GM20431 (cell line): ENCODE results near the gene CD99L2.

Experiments used
- in situ Hi-C: fragments of 300-500 bp; cut with MseI, MboI; formaldehyde crosslinking; loops from one replicate; pipeline ENCODE4 v1.15.0; 2020; ENCODE audit warnings: low sequenced_read_pairs; ENCODE audit not compliant: unreplicated experiment

Gene CD99L2

GRCh38 chrX:150767475-150768131 lies 130.9 kb downstream of the CD99L2 start:
- in situ Hi-C loops, result no loop called here

GRCh38 chrX:150767045-150767395 lies 131.4 kb downstream of the CD99L2 start:
- in situ Hi-C loops, result no loop called here

- in situ Hi-C loops, result no loop called here
These were observed 132.0 kb downstream of the CD99L2 start for GRCh38 chrX:150766351-150767044.

GRCh38 chrX:150765782-150766350 lies 132.6 kb downstream of the CD99L2 start:
- in situ Hi-C loops, result no loop called here

- in situ Hi-C loops, result no loop called here
These were observed 133.2 kb downstream of the CD99L2 start for GRCh38 chrX:150765237-150765636.

- in situ Hi-C loops, result no loop called here
These were observed 134.7 kb downstream of the CD99L2 start for GRCh38 chrX:150763810-150764209.

- in situ Hi-C loops, result no loop called here
These were observed 135.1 kb downstream of the CD99L2 start for GRCh38 chrX:150763303-150763797.

GRCh38 chrX:150762258-150763165 lies 136.0 kb downstream of the CD99L2 start:
- in situ Hi-C loops, result no loop called here

- in situ Hi-C loops, result no loop called here
These were observed 136.7 kb downstream of the CD99L2 start for GRCh38 chrX:150761819-150762216.

GRCh38 chrX:150761176-150761818 lies 137.2 kb downstream of the CD99L2 start:
- in situ Hi-C loops, result no loop called here

- in situ Hi-C loops, result no loop called here
These were observed 138.7 kb downstream of the CD99L2 start for GRCh38 chrX:150759568-150760416.

GRCh38 chrX:150757371-150757770 lies 141.1 kb downstream of the CD99L2 start:
- in situ Hi-C loops, result no loop called here

- in situ Hi-C loops, result no loop called here
These were observed 144.5 kb downstream of the CD99L2 start for GRCh38 chrX:150753968-150754367.

GRCh38 chrX:150753357-150753756 lies 145.1 kb downstream of the CD99L2 start:
- in situ Hi-C loops, result no loop called here

- in situ Hi-C loops, result no loop called here
These were observed 146.3 kb downstream of the CD99L2 start for GRCh38 chrX:150752124-150752523.

- in situ Hi-C loops, result no loop called here
These were observed 162.0 kb downstream of the CD99L2 start for GRCh38 chrX:150736475-150736874.

GRCh38 chrX:150731795-150732194 lies 166.7 kb downstream of the CD99L2 start:
- in situ Hi-C loops, result no loop called here

- in situ Hi-C loops, result no loop called here
These were observed 167.7 kb downstream of the CD99L2 start for GRCh38 chrX:150730719-150731118.

GRCh38 chrX:150729956-150730355 lies 168.5 kb downstream of the CD99L2 start:
- in situ Hi-C loops, result no loop called here
